ENCODE data around the gene TMIGD2.
A peak's percentile ranks its signal among the peaks of the same experiment; 100 is the strongest.

- TF ChIP-seq CTCF (IDR thresholded peaks at IDR 0.05) (peak in 5 of 6 experiments; percentile 21 to 57 (median 41)), POLR2A (IDR thresholded peaks at IDR 0.05) (peak in 1 of 4 donors; percentile 48)
Observed at GRCh38 chr19:4246767-4247593, 55.2 kb downstream of the TMIGD2 start, which contains the start of gene YJU2.
